Measurements from ENCODE around the gene SCAMP5. TPM values are rescaled to one million over a fixed set of nuclear protein-coding genes. Genes with fewer than 3 reads are reported as not detected.

Gene SCAMP5
- total RNA-seq, 3 donors from 2014 or later = 7.3 to 10.8 (median 7.4) TPM

DNA sequence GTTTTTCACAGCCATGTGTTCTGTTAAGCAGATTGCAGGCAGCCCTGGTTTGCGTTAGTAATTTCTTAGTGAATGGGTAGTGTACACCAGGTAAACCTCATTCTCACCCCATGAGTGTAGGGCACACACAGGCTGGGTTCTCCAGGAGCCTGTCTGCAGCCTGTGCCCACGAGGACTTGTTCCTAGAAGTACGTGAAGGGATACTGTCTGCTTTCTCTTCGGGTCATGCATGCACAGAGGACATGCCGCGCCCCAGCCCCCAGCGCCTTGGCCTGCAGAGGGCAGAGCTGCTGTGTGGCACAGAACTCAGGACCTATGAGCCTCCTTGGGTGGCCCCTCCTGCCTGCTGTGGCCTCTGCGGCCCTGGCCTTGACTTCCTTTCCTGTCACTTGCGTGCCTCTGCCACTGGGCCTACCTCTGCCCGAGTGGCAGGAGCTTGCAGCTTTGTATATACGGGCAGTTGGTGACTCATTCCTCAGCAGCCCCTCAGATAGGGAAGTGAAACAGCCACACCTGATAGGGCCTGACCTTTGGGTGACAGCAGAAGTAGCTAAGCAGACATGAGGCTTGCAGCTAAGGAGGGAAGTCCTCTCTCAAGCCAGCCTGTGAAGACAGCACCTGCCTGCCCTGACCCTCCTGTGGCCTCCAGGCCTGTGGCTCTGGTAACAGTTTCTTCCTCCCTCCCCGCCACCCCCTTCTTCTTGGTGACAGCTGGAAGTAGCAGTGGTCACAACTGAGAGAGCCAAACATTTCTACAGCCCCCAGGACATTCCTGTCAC, 47.6 kb downstream of the SCAMP5 start:
- peaks cover 49% of the 10 kb centered on the region for H3K4me1 ChIP-seq (ENCODE audit: low read depth)
- no peaks in the 10 kb centered on the region for H3K36me3 ChIP-seq (ENCODE audit: low read depth)
- peak; percentile 88 to 94 (median 91) for DNase-seq
- no peaks in the 10 kb centered on the region for H3K9me3 ChIP-seq
- H3K4me3 ChIP-seq = no peak overlapping the region
- ATAC-seq = peak; percentile 86
- TF ChIP-seq, protein P1, sequence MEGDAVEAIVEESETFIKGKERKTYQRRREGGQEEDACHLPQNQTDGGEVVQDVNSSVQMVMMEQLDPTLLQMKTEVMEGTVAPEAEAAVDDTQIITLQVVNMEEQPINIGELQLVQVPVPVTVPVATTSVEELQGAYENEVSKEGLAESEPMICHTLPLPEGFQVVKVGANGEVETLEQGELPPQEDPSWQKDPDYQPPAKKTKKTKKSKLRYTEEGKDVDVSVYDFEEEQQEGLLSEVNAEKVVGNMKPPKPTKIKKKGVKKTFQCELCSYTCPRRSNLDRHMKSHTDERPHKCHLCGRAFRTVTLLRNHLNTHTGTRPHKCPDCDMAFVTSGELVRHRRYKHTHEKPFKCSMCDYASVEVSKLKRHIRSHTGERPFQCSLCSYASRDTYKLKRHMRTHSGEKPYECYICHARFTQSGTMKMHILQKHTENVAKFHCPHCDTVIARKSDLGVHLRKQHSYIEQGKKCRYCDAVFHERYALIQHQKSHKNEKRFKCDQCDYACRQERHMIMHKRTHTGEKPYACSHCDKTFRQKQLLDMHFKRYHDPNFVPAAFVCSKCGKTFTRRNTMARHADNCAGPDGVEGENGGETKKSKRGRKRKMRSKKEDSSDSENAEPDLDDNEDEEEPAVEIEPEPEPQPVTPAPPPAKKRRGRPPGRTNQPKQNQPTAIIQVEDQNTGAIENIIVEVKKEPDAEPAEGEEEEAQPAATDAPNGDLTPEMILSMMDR (IDR thresholded peaks at IDR 0.05) = peak; percentile 62
- intact Hi-C loops (cut with DNase I, micrococcal nuclease) = loop anchor here in 1 of 2 donors (5.0 kb wide), 1 partner anchor 169 kb away; no protein-coding TSS in a partner anchor

DNA sequence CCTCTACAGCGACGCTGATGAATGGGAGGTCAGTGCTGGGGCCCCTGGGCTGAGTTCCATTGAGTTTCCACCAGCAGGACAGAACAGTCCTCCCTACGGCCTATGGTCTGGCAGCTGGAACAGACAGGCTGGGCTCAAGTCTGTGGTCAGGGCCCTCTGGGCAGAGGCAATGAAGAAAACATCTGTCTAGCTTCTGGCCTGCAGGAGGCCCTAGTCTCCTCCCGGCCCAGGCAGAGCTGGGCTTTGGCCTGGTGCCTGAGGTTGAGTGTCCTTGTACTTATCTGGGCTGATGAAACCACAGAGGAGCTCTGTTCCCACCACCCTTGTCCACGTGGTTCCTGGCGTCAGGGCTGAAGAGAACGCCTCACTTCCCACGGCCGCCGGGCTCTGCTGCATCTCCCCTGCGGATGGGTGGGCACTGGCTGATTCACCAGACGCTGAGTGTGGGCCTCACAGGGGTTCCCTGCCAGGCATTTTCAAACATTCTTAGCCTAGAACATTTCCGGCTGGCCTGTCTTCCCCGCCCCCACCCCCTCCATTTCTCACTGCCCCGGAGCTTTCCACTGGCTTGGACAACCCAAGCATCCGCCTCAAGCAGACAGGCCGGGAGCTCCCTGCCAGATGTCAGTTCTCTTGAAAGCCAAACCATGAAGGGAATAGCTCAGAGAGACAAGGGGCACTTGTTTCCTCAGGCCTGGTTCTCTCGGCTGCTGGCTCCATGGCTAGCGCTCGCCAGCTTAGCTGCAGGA, 48.3 kb downstream of the SCAMP5 start:
- DNase-seq (peak; percentile 82 to 92 (median 83)), ATAC-seq (peak; percentile 52)
- Histone ChIP-seq H3K36me3 (ENCODE audit: low read depth) (no peaks in the 10 kb centered on the region), H3K9me3 (no peaks in the 10 kb centered on the region), H3K4me3 (no peak overlapping the region), H3K4me1 (ENCODE audit: low read depth) (peaks cover 49% of the 10 kb centered on the region)
- TF ChIP-seq, protein P1 (IDR thresholded peaks at IDR 0.05) = peak; percentile 6
- intact Hi-C loops (cut with DNase I, micrococcal nuclease) = loop anchor here in 1 of 2 donors (5.0 kb wide), 1 partner anchor 169 kb away; no protein-coding TSS in a partner anchor

- DNase-seq (no peak), ATAC-seq (no peak)
- intact Hi-C loops (cut with DNase I, micrococcal nuclease) = loop anchor here in 1 of 2 donors (5.0 kb wide), 1 partner anchor 168 kb away; no protein-coding TSS in a partner anchor
- Histone ChIP-seq H3K4me3 (no peak overlapping the region), H3K9me3 (no peaks in the 10 kb centered on the region), H3K36me3 (ENCODE audit: low read depth) (no peaks in the 10 kb centered on the region), H3K4me1 (ENCODE audit: low read depth) (peaks cover 49% of the 10 kb centered on the region)
- TF ChIP-seq, protein P1 (IDR thresholded peaks at IDR 0.05) = no peak
These were observed 49.0 kb downstream of the SCAMP5 start for GRCh38 chr15:75044258-75044878.

DNA sequence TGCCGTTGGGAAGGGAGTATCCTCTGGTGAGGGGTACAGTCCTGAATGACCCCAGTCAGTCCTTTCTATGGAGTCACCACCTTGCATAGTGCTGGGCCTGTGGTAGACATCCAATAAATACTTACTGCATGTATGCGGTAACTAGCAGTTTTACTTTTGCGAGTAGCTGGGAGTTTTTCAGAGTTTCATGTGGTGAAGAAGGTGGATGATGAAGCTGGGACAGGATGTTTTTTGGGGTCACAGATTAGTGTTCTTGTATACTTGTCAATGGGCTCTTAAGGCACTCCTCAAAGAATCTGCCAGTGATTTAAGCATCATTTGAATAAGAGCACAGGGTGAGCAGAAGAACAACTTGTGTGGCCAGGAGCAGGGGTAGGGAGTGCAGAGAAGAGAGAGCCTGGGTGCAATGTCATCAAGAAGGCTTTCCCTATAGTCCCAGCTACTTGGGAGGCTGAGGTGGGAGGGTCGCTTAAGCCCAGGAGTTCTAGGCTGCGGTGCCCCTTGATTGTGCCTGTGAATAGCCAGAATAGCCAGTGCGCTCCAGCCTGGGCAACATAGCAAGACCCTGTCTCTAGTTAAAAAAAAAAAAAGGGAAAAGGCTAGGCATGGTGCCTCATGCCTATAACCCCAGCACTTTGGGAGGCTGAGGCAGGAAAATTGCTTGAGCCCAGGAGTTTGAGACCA, 50.1 kb downstream of the SCAMP5 start:
- TF ChIP-seq, protein P1 (IDR thresholded peaks at IDR 0.05) = no peak
- intact Hi-C loops (cut with DNase I, micrococcal nuclease) = no loop called here
- DNase-seq (no peak), ATAC-seq (no peak)
- H3K4me3 ChIP-seq = no peak overlapping the region
- H3K4me1 ChIP-seq (ENCODE audit: low read depth) = peaks cover 49% of the 10 kb centered on the region
- no peaks in the 10 kb centered on the region for H3K36me3 ChIP-seq (ENCODE audit: low read depth)
- H3K9me3 ChIP-seq = no peaks in the 10 kb centered on the region

GRCh38 chr15:75048394-75048793, 53.0 kb downstream of the SCAMP5 start:
- intact Hi-C loops (cut with DNase I, micrococcal nuclease) = no loop called here
- Histone ChIP-seq H3K36me3 (ENCODE audit: low read depth) (no peaks in the 10 kb centered on the region), H3K4me1 (ENCODE audit: low read depth) (peaks cover 33% of the 10 kb centered on the region), H3K4me3 (no peak overlapping the region), H3K9me3 (no peaks in the 10 kb centered on the region)
- ATAC-seq = no peak
- peak in 1 of 3 donors; percentile 28 for DNase-seq
- TF ChIP-seq, protein P1 (IDR thresholded peaks at IDR 0.05) = no peak

Measured in mucosa of descending colon (tissue), 3 donors.